H1 (cell line): ENCODE measurements around the gene ABCC4. TPM values are rescaled to one million over a fixed set of nuclear protein-coding genes. Genes with fewer than 3 reads are reported as not detected.

Source experiments
- CBX5 ChIP-seq: fragments of 300-800, 300-1000 bp; sonication (generic); IDR thresholded peaks from 2 replicates; pipeline ENCODE4 v1.7.1; 2016; ENCODE audit warnings: antibody characterized with exemption, low read length, low read depth
- CHD1 ChIP-seq: IDR thresholded peaks from 2 replicates; pipeline ENCODE4 v1.6.1; 2012; ENCODE audit warnings: low read depth, low read length, improper control_type of control experiment
- CTCF ChIP-seq, 3 experiments: IDR thresholded peaks; 1 replicate in 2 of 3; 2 replicates in 1 of 3; pipeline versions ENCODE4 v1.5.1 to v1.6.1; 2011; ENCODE audit warnings: low read length in 3 of 3, mild to moderate bottlenecking in 3 of 3, inconsistent platforms in 2 of 3, low read depth in 1 of 3, moderate library complexity in 1 of 3; ENCODE audit not compliant: insufficient read depth in 1 of 3; ENCODE audit errors: control extremely low read depth in 1 of 3
- GABPA ChIP-seq: IDR thresholded peaks from 2 replicates; pipeline ENCODE4 v1.6.1; 2011; ENCODE audit warnings: mild to moderate bottlenecking, low read length, moderate library complexity, borderline replicate concordance; ENCODE audit not compliant: insufficient read depth
- POLR2A ChIP-seq, 2 experiments: IDR thresholded peaks; 1 replicate in 1 of 2; 2 replicates in 1 of 2; pipeline ENCODE4 v1.6.1; 2011; ENCODE audit warnings: low read depth in 2 of 2, low read length in 2 of 2, mild to moderate bottlenecking in 2 of 2; ENCODE audit errors: control extremely low read depth in 1 of 2
- SP1 ChIP-seq: IDR thresholded peaks from 2 replicates; pipeline ENCODE4 v1.6.1; 2011; ENCODE audit warnings: low read depth, low read length
- polyA plus RNA-seq, 7 experiments: library from polyadenylated mRNA; depleted of rRNA in 3 of 7; stranded (reverse) in 5 of 7; unstranded in 2 of 7; fragments of >200 nt in 5 of 7; fragments of 200-250 nt in 2 of 7; gene quantifications; 1 replicate in 5 of 7; 2 replicates in 1 of 7; 4 replicates in 1 of 7; pipeline versions ENCODE4 v1.2.1 to v1.2.3, GENCODE V29; 2011 to 2013; ENCODE audit warnings: missing spikeins in 2 of 7, mixed read lengths in 2 of 7
- total RNA-seq: library from RNA; stranded (reverse); fragmentation: NEBNext Ultra II Directional; extraction: Animal tissue kit (Norgen Biotek cat#: 25700); gene quantifications from 2 replicates; pipeline ENCODE4 v1.2.1, GENCODE V29; 2021

ABCC4 gene
- total and polyA plus RNA-seq, 2 of the 8 experiments (the other 6 are each of a cell fraction or from before 2014, with no cell fraction given) = 4.0 to 14.1 TPM

- no peak for TF ChIP-seq CTCF (IDR thresholded peaks at IDR 0.05; ENCODE audit: control extremely low read depth in 1 of 3, insufficient read depth in 1 of 3, low read depth in 1 of 3, low read length in 3 of 3)
- no peak for TF ChIP-seq GABPA
- no peak for TF ChIP-seq SP1
- TF ChIP-seq CBX5 = no peak
- TF ChIP-seq POLR2A (IDR thresholded peaks at IDR 0.05; ENCODE audit: control extremely low read depth in 1 of 2, low read depth in 2 of 2, low read length in 2 of 2) = no peak
- TF ChIP-seq CHD1 = no peak
Observed at GRCh38 chr13:95049772-95050171, 251.5 kb downstream of the ABCC4 start (continued).
